HG03575 (cell line): ENCODE measurements around the gene UTP18.
"Not testable (repeated sequence)": the region's sequence is repeated elsewhere in the genome, so short reads cannot be mapped to it uniquely, and the experiment has no call there.

Source experiments
- ATAC-seq: cut with Tn5 transposase; IDR thresholded peaks from one replicate; pipeline ENCODE4 v1.9.1; 2021; ENCODE audit not compliant: unreplicated experiment, insufficient number of reproducible peaks, low FRiP score; ENCODE audit errors: extremely low read depth

Gene UTP18

DNA sequence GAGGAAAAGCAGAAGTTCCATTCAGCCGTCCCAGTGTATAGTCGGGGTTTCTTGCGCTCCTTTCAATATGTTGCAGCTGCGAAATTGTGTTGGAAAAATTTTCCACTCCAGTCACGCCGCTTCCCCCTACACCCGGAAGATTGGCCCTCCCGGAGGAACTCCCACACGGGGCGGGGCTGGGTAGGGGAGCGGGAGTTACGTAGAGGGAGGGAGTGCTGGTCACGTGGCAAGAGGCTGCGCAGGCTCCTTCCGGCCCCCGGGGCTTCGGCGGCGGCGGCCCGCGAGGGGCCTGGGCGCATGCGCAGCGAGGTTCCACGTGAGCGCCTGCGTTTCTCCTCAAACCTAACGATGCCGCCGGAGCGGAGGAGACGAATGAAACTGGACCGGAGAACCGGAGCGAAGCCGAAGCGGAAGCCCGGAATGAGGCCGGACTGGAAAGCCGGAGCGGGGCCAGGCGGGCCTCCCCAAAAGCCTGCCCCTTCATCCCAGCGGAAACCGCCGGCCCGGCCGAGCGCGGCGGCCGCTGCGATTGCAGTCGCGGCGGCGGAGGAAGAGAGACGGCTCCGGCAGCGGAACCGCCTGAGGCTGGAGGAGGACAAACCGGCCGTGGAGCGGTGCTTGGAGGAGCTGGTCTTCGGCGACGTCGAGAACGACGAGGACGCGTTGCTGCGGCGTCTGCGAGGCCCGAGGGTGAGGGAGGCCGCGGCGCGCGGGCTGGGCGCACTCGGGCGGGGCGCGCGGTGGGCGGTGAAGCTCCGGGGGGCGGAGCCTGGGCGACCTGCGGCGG lies at the start of gene UTP18:
Gene UTP18 (plus strand): TSS at position 310 of the 787 bp plus-strand sequence. CDS start 39 bp downstream, at position 349.
- ATAC-seq = peak; percentile 39

DNA sequence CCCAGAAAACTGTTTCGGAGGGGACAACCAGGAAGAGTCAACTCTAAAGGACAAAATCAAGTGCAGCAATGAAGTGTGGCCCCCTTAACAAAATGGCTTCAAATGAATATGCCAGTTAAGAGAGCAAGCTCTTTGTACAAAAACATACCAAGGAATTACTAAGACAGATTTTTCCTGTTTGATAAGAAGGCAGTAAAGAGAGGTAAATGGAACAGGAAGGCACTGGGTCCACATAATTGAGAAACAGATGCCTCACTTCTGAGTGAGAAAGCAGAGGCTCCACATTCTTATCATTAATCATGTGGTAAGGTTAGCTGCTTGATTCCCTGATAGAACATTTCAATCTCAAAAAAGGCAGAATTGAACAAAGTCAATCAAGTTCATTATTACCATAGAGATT lies 45.4 kb upstream of the UTP18 start:
- no peak for ATAC-seq

GRCh38 chr17:51217946-51218345 lies 42.4 kb upstream of the UTP18 start:
- ATAC-seq = no peak

DNA sequence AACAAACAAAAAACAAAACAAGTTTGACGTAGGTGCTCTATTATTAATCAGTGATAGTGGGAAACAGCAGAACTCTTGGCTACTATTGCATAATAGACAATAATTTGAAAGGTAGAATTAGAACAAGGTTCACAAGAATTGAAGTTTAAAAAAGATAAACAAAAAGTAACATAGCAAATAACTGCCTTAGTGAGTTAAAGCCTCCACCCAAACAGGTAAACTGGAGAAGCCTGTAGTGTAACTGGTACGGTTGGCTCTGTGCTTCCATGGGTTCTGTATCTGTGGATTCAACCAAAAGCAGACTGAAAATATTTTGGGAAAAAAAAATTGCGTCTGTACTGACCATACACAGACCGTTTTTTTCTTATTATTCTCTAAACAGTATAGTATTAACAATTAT lies 39.0 kb upstream of the UTP18 start:
- ATAC-seq = no peak

DNA sequence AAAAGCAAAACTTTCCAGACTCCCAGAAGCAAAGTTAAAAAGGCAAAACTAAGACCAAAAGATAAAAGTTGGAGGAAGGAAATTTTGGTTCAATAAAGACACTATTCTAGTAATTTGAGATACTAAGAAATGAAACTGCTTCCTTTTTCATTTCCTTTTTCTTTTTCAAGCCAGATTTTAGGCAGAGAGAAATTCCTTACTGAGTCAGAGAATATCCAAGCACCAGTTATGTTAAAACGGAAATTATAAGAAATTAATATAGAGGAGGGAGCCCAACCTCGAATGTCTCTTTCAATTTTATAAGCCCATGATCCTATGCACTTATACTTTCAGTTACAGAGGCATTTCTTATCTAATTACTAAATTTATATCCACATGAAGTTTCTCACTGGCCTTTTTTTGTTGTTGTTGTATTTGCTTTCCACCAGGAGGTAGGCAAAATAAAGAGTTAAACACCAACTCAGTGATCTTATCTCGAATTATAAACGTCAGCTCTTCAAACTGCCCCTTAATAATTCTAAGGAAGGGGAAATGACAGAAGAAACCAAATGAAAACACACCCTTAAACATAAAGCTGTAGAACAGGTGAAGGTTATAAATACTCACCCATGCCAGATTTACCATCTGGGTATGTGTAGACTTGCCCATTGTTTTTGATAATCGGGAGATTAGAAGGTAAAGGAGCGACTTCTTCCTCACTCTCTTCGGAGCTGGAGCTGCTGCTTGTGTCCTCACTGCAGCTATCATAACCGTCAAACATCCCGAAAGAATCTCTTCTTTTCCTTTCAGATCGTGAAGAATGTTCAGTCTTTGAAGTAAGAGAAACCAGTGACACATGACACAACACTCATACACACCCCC lies 35.7 kb upstream of the UTP18 start:
- ATAC-seq = no peak

- not testable (repeated sequence) for ATAC-seq
Measured at GRCh38 chr17:51225523-51225922, 34.8 kb upstream of the UTP18 start.

DNA sequence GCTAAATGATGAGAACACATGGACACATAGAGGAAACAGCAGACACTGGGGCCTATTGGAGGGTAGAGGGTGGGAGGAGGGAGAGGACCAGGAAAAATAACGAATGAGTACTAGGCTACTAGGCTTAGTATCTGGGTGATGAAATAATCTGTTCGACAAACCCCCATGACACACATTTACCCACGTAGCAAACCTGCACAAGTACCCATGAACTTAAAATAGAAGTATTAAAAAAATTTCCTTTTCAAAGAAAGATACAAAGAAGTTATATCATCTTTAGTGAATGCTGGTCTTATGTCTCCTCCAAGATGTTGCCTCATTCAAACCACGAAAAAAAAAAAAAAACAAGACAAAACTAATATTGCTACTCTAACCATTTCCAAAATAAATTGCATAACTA lies 32.2 kb upstream of the UTP18 start:
- no peak for ATAC-seq

- no peak for ATAC-seq
Measured at GRCh38 chr17:51229889-51230288, 30.5 kb upstream of the UTP18 start.

GRCh38 chr17:51230306-51230705 lies 30.0 kb upstream of the UTP18 start:
- ATAC-seq = no peak

GRCh38 chr17:51231999-51232398 lies 28.3 kb upstream of the UTP18 start:
- ATAC-seq = no peak

DNA sequence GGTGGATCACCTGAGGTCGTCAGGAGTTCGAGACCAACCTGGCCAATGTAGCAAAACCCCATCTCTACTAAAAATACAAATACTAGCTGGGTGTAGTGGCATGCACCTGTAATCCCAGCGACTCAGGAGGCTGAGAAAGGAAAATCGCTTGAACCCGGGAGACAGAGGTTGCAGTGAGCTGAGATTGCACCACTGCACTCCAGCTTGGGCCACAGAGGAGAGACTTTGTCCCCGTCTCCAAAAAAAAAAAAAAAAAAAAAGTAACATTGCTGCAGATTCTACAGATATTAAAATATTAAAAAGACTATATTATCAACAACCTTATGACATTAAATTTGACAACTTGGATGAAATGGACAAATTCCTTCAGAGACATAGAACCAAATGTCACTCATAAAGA lies 26.2 kb upstream of the UTP18 start:
- ATAC-seq = no peak

GRCh38 chr17:51238255-51238887 lies 22.0 kb upstream of the UTP18 start:
- no peak for ATAC-seq

DNA sequence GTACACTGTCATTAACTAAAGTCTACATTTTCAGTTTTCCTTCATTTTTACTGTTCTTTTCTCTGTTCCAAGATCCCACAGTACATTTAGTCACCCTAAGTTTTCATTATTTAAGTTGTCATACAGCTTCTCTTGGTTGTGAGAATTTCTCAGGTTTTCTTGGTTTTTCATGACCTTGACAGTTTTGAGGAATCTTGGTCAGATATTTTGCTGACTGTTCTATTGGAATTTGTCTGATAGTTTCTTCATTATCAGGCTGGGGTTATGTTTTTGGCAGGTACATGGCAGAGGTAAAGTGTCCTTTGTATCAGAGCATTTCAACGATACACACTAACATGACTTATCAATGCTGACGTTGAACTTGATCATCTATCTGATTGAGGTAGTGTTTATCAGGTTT lies 20.1 kb upstream of the UTP18 start:
- no peak for ATAC-seq

DNA sequence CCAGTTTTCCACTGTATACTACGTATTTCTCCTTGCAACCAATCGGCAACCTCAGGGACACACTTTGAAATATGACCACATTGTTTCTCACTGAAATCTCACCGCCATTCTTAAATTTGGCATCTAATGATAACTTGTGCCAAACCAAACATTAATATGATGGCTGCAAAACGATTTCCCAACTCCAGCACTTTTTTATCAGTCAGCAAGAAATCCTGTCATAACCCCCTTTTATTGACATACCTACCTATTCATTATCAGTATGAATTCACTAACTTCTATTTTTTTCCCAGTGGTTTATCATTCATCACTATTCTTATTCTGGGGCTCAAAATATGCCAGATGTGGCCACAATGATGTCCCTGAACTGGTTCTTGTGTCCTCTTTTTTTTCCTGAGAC lies 16.3 kb upstream of the UTP18 start:
- no peak for ATAC-seq

- ATAC-seq = no peak
Measured at GRCh38 chr17:51245535-51245934, 14.8 kb upstream of the UTP18 start.

GRCh38 chr17:51250314-51250840 lies 10.0 kb upstream of the UTP18 start:
- no peak for ATAC-seq

- ATAC-seq = no peak
Measured at GRCh38 chr17:51251010-51251409, 9.3 kb upstream of the UTP18 start.

GRCh38 chr17:51255673-51256072 lies 4.7 kb upstream of the UTP18 start:
- ATAC-seq = no peak

- ATAC-seq = no peak
Measured at GRCh38 chr17:51256101-51256500, 4.2 kb upstream of the UTP18 start.
